Choroid plexus epithelial cell (primary cell): ENCODE data around the gene PRG3.
A peak's percentile ranks its signal among the peaks of the same experiment; 100 is the strongest.
"Not testable (repeated sequence)": the region's sequence is repeated elsewhere in the genome, so short reads cannot be mapped to it uniquely, and the experiment has no call there.

Experiments used
- DNase-seq: peaks from one replicate; pipeline ENCODE4 v3.0.0-alpha.2; 2010; ENCODE audit warnings: low read depth
- H3K4me3 ChIP-seq: 2 replicates; pipeline ENCODE4 v1.5.1; 2011; ENCODE audit warnings: low read depth, mild to moderate bottlenecking, control low read depth, low read length, moderate library complexity
- TF ChIP-seq, protein P1 (sequence below): conservative IDR thresholded peaks from 2 replicates; pipeline ENCODE4 v1.5.1; 2011; ENCODE audit warnings: low read depth, mild to moderate bottlenecking, control low read depth, inconsistent platforms, low read length, moderate library complexity

PRG3 gene

DNA sequence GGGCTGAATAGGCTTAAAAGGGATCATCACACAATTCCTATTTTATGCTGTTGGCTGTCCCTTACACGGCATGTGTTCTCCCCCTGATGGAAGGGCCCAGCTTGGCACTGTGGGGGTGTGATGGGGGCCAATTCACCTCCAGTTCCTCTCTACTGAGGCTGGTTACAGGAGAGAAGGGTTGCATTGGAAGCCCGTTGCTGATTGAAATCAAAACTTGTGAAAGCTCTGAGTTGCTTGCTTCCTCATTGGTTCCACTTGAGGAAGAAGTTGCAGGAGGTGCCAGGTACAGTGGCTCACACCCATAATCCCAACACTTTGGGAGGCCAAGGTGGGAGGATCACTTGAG is 22.8 kb upstream of the PRG3 start:
- TF ChIP-seq, protein P1, sequence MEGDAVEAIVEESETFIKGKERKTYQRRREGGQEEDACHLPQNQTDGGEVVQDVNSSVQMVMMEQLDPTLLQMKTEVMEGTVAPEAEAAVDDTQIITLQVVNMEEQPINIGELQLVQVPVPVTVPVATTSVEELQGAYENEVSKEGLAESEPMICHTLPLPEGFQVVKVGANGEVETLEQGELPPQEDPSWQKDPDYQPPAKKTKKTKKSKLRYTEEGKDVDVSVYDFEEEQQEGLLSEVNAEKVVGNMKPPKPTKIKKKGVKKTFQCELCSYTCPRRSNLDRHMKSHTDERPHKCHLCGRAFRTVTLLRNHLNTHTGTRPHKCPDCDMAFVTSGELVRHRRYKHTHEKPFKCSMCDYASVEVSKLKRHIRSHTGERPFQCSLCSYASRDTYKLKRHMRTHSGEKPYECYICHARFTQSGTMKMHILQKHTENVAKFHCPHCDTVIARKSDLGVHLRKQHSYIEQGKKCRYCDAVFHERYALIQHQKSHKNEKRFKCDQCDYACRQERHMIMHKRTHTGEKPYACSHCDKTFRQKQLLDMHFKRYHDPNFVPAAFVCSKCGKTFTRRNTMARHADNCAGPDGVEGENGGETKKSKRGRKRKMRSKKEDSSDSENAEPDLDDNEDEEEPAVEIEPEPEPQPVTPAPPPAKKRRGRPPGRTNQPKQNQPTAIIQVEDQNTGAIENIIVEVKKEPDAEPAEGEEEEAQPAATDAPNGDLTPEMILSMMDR: no peak
- no peak overlapping the region for H3K4me3 ChIP-seq
- no peak for DNase-seq

DNA sequence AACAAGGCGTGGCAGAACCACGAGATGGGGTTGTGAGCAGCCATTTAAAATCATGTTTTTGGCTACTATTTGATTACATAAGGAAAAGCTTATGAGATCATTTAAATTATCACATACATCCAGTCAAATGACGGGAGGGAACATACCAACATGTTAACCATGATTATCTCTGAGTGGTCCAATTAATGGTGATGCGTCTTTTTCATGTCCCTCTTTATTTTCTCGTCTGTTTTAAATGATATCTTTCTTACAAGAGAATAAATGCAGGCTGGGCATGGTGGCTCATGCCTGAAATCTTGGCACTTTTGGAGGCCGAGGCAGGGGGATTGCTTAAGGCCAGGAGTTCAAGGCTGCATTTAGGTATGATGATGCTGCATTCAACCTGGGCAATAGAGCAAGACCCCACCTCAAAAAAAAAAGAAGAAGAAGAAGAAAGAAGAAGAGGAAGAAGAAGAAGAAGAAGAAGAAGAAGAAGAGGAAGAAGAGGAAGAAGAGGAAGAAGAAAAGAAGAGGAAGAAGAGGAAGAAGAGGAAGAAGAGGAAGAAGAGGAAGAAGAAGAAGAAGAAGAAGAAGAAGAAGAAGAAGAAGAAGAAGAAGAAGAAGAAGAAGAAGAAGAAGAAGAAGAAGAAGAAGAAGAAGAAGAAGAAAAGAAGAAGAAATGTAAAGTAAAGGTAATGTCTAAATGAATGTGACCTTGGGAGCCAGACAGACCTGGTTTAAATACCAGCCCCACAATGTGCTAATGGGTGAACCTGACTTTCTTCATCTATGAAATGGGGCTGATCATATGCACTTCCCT is 22.3 kb upstream of the PRG3 start:
- DNase-seq, H3K4me3 ChIP-seq: not testable (repeated sequence)

DNA sequence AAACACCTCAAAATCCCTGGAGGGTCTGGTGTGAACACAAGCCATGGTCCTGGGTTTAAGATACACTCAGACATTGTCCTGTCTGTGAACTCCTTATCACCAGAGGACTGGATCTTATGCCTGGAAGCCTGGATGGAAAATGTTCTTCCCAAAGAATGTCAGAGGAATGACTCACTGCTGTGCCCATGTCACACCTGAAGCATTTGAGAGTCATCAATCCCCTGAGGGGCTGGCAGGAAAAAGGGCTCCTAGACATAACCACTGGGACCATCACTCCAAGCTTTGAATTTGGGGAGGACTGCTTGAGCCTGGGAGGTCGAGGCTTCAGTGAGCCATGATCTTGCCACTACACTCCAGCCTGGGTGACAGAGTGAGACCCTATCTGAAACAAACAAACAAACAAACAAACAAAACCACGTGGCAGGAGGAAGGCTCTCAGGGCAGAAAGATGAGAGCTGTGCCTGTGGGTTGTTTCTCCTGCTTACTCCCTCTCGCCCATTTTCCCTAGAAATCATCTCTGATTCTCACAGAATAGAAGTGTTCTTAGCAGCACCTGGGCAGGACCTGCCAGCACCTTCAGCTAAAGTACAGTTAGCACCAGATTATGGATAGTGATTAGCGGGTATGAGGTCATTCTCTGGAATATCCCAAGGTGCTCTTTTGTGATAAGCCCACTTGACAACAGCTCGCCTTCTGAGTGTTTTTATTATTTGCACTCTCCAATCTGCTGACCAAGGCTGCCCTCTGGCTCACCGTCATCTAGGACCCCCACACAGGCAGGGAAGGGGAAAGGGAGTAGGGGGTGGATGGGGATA is 21.4 kb upstream of the PRG3 start:
- no peak for DNase-seq
- TF ChIP-seq, protein P1: no peak

DNA sequence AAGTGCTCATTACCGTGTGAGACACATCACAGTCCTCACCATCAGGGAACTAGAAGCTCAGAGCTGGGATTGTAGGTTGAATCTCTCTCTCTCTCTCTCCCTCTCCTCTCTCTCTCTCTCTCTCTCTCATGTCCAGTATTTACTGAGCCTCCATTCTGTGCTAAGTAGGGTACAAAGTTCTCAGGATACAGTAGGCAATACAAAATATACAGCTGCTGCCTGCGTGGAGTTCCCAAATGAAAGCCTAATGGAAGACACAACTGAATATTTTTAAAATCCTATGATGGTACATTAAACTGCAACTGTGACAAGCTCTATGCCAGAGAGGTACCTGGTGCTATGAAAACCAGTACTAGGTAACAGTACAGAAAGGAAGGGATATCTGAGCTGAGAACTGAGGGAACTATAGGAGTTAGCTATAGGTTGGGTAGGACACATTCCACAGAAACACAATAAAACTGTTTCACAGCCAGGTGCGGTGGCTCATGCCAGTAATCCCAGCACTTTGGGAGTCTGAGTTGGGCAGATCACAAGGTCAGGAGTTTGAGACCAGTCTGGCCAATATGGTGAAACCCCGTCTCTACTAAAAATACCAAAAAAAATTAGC is 19.1 kb upstream of the PRG3 start:
- TF ChIP-seq, protein P1: no peak
- no peak overlapping the region for H3K4me3 ChIP-seq
- no peak for DNase-seq

More for the DNA sequence above, 21.4 kb upstream of the PRG3 start:
- no peak overlapping the region for H3K4me3 ChIP-seq

DNA sequence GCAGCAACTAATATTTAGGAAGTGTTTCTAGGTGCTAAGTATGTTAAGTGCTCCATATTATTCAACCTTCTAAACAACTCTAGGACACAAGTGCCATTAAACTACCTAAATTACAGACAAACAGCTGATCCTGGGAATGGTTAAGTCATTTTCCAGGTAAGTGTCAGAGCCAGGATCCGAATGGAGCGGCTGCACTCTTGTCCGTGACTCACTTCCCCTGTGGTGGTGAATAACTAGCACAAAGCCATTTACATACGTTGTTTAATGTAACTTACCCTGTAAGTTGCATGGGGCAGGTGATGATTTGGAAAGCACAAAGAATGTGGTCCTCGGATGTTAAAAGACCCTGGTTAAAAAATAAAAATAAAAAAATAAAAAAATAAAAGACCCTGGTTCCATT is 18.3 kb upstream of the PRG3 start:
- H3K4me3 ChIP-seq: no peak overlapping the region
- TF ChIP-seq, protein P1: no peak

DNA sequence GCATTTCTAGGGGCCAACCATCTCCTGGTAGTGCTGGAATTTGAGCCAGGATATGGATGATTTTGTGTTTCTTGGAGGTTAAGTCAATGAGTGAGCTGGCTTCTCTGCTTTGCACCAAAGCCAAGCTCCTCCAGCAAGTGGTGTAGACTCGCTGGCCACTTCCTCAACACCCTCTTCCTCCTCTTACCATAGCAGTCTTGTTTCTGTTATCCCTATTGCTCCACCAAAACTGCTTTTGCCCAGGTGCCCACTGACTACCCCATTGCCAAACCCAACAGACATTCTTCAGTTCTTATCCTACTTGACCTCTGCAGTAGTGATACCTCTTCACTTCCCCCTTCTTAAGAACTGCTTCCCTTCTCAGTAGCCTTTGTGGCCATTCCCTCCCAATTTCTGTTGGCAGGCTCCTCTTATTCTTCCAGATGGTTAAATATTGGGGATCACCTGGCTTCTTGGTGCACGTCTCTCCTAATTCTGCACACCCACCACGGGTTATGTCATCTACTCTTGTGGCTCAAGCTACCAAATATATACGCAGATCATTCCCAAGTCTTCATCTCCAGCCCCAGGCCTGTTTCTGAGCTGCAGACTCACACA is 16.5 kb upstream of the PRG3 start:
- H3K4me3 ChIP-seq: no peak overlapping the region
- no peak for DNase-seq

More for the DNA sequence above, 18.3 kb upstream of the PRG3 start:
- peak; percentile 32 for DNase-seq

More for the DNA sequence above, 16.5 kb upstream of the PRG3 start:
- TF ChIP-seq, protein P1: no peak
